Measurements from ENCODE around the gene ESPN.

Gene ESPN

GRCh38 chr1:6462412-6463119 lies 38.0 kb downstream of the ESPN start:
- Histone ChIP-seq H4K12ac (ENCODE audit: low read depth, low read length) (no peak overlapping the region), H3K18ac (ENCODE audit: low read length) (no peak overlapping the region), H3K79me1 (ENCODE audit: low read length) (no peaks in the 10 kb centered on the region), H3K27me3 (ENCODE audit: insufficient read depth, low read length) (no peaks in the 10 kb centered on the region), H3K4ac (ENCODE audit: low read depth, low read length) (no peak overlapping the region), H3K9me3 (ENCODE audit: insufficient read depth, low read depth, low read length) (no peaks in the 10 kb centered on the region), H3K4me3 (ENCODE audit: low read depth, low read length) (no peak overlapping the region), H3K14ac (ENCODE audit: low read length) (no peak overlapping the region), H3K27ac (ENCODE audit: low read depth, low read length) (no peak overlapping the region), H2BK5ac (ENCODE audit: low read depth, low read length, poor library complexity) (no peak overlapping the region), H2BK12ac (ENCODE audit: low read length) (no peak overlapping the region), H3K36me3 (ENCODE audit: control insufficient read depth in 1 of 2, insufficient read depth in 2 of 2, low read length in 2 of 2) (peaks cover 48 to 58% of the 10 kb centered on the region in 2 experiments), H2BK120ac (ENCODE audit: insufficient read depth, low read length, poor library complexity) (no peak overlapping the region), H4K8ac (ENCODE audit: low read depth, low read length) (no peak overlapping the region), H2AFZ (ENCODE audit: insufficient read depth, low read length, poor library complexity) (no peak overlapping the region), H3K23ac (ENCODE audit: low read length) (no peak overlapping the region), H3K79me2 (ENCODE audit: control insufficient read depth, insufficient read depth, low read length, poor library complexity) (no peaks in the 10 kb centered on the region), H3K4me1 (ENCODE audit: control insufficient read depth in 1 of 2, insufficient read depth in 2 of 2, low read length in 2 of 2) (no peaks in the 10 kb centered on the region), H2AK5ac (ENCODE audit: low read length) (no peak overlapping the region), H3K9ac (ENCODE audit: low read length) (no peak overlapping the region), H3K4me2 (ENCODE audit: low read length) (no peak overlapping the region), H4K91ac (ENCODE audit: low read depth, low read length) (no peak overlapping the region)
- WGBS (ENCODE audit: extremely low coverage, insufficient coverage, insufficient read length) = no CpG with 5 or more reads among the region's 13 CpGs
- DNase-seq = no peak

GRCh38 chr1:6463120-6463412 lies 38.5 kb downstream of the ESPN start:
- H3K4me2 ChIP-seq (ENCODE audit: low read length) = no peak overlapping the region
- H3K79me1 ChIP-seq (ENCODE audit: low read length) = no peaks in the 10 kb centered on the region
- H2BK12ac ChIP-seq (ENCODE audit: low read length) = no peak overlapping the region
- H3K4ac ChIP-seq (ENCODE audit: low read depth, low read length) = no peak overlapping the region
- H3K9me3 ChIP-seq (ENCODE audit: insufficient read depth, low read depth, low read length) = no peaks in the 10 kb centered on the region
- peaks cover 53 to 63% of the 10 kb centered on the region in 2 experiments for H3K36me3 ChIP-seq (ENCODE audit: control insufficient read depth in 1 of 2, insufficient read depth in 2 of 2, low read length in 2 of 2)
- H3K4me1 ChIP-seq (ENCODE audit: control insufficient read depth in 1 of 2, insufficient read depth in 2 of 2, low read length in 2 of 2) = no peaks in the 10 kb centered on the region
- no peak for DNase-seq
- H3K9ac ChIP-seq (ENCODE audit: low read length) = no peak overlapping the region
- no peak overlapping the region for H2BK120ac ChIP-seq (ENCODE audit: insufficient read depth, low read length, poor library complexity)
- no peak overlapping the region for H3K4me3 ChIP-seq (ENCODE audit: low read depth, low read length)
- H2AFZ ChIP-seq (ENCODE audit: insufficient read depth, low read length, poor library complexity) = no peak overlapping the region
- H3K18ac ChIP-seq (ENCODE audit: low read length) = no peak overlapping the region
- no peak overlapping the region for H4K91ac ChIP-seq (ENCODE audit: low read depth, low read length)
- H2AK5ac ChIP-seq (ENCODE audit: low read length) = no peak overlapping the region
- H3K27me3 ChIP-seq (ENCODE audit: insufficient read depth, low read length) = no peaks in the 10 kb centered on the region
- no peak overlapping the region for H2BK5ac ChIP-seq (ENCODE audit: low read depth, low read length, poor library complexity)
- H4K8ac ChIP-seq (ENCODE audit: low read depth, low read length) = no peak overlapping the region
- WGBS (ENCODE audit: extremely low coverage, insufficient coverage, insufficient read length) = no CpG with 5 or more reads among the region's 1 CpG
- no peak overlapping the region for H4K12ac ChIP-seq (ENCODE audit: low read depth, low read length)
- H3K27ac ChIP-seq (ENCODE audit: low read depth, low read length) = no peak overlapping the region
- no peak overlapping the region for H3K14ac ChIP-seq (ENCODE audit: low read length)
- H3K79me2 ChIP-seq (ENCODE audit: control insufficient read depth, insufficient read depth, low read length, poor library complexity) = no peaks in the 10 kb centered on the region
- no peak overlapping the region for H3K23ac ChIP-seq (ENCODE audit: low read length)

GRCh38 chr1:6464514-6464836 lies 39.9 kb downstream of the ESPN start:
- Histone ChIP-seq H3K36me3 (ENCODE audit: control insufficient read depth in 1 of 2, insufficient read depth in 2 of 2, low read length in 2 of 2) (peaks cover 67 to 77% of the 10 kb centered on the region in 2 experiments), H3K79me1 (ENCODE audit: low read length) (no peaks in the 10 kb centered on the region), H4K12ac (ENCODE audit: low read depth, low read length) (no peak overlapping the region), H3K14ac (ENCODE audit: low read length) (no peak overlapping the region), H3K4me2 (ENCODE audit: low read length) (no peak overlapping the region), H2BK12ac (ENCODE audit: low read length) (no peak overlapping the region), H3K4me3 (ENCODE audit: low read depth, low read length) (no peak overlapping the region), H3K18ac (ENCODE audit: low read length) (no peak overlapping the region), H4K8ac (ENCODE audit: low read depth, low read length) (no peak overlapping the region), H3K9ac (ENCODE audit: low read length) (no peak overlapping the region), H2AFZ (ENCODE audit: insufficient read depth, low read length, poor library complexity) (no peak overlapping the region), H3K4ac (ENCODE audit: low read depth, low read length) (no peak overlapping the region), H3K27ac (ENCODE audit: low read depth, low read length) (no peak overlapping the region), H2AK5ac (ENCODE audit: low read length) (no peak overlapping the region), H3K79me2 (ENCODE audit: control insufficient read depth, insufficient read depth, low read length, poor library complexity) (no peaks in the 10 kb centered on the region), H2BK120ac (ENCODE audit: insufficient read depth, low read length, poor library complexity) (no peak overlapping the region), H3K23ac (ENCODE audit: low read length) (no peak overlapping the region), H2BK5ac (ENCODE audit: low read depth, low read length, poor library complexity) (no peak overlapping the region), H3K9me3 (ENCODE audit: insufficient read depth, low read depth, low read length) (peaks cover 2% of the 10 kb centered on the region), H3K4me1 (ENCODE audit: control insufficient read depth in 1 of 2, insufficient read depth in 2 of 2, low read length in 2 of 2) (no peaks in the 10 kb centered on the region), H4K91ac (ENCODE audit: low read depth, low read length) (no peak overlapping the region), H3K27me3 (ENCODE audit: insufficient read depth, low read length) (no peaks in the 10 kb centered on the region)
- WGBS (ENCODE audit: extremely low coverage, insufficient coverage, insufficient read length) = no CpG with 5 or more reads among the region's 7 CpGs
- no peak for DNase-seq

- WGBS (ENCODE audit: extremely low coverage, insufficient coverage, insufficient read length) = no CpG with 5 or more reads among the region's 5 CpGs
- H3K4me3 ChIP-seq (ENCODE audit: low read depth, low read length) = no peak overlapping the region
- H3K4me2 ChIP-seq (ENCODE audit: low read length) = no peak overlapping the region
- peaks cover 71 to 81% of the 10 kb centered on the region in 2 experiments for H3K36me3 ChIP-seq (ENCODE audit: control insufficient read depth in 1 of 2, insufficient read depth in 2 of 2, low read length in 2 of 2)
- H3K9me3 ChIP-seq (ENCODE audit: insufficient read depth, low read depth, low read length) = peaks cover 2% of the 10 kb centered on the region
- H2BK120ac ChIP-seq (ENCODE audit: insufficient read depth, low read length, poor library complexity) = no peak overlapping the region
- H3K79me1 ChIP-seq (ENCODE audit: low read length) = no peaks in the 10 kb centered on the region
- DNase-seq = no peak
- H3K79me2 ChIP-seq (ENCODE audit: control insufficient read depth, insufficient read depth, low read length, poor library complexity) = no peaks in the 10 kb centered on the region
- no peak overlapping the region for H2AK5ac ChIP-seq (ENCODE audit: low read length)
- no peaks in the 10 kb centered on the region for H3K27me3 ChIP-seq (ENCODE audit: insufficient read depth, low read length)
- H4K12ac ChIP-seq (ENCODE audit: low read depth, low read length) = no peak overlapping the region
- no peak overlapping the region for H3K4ac ChIP-seq (ENCODE audit: low read depth, low read length)
- H3K14ac ChIP-seq (ENCODE audit: low read length) = no peak overlapping the region
- no peak overlapping the region for H2BK5ac ChIP-seq (ENCODE audit: low read depth, low read length, poor library complexity)
- H4K91ac ChIP-seq (ENCODE audit: low read depth, low read length) = no peak overlapping the region
- no peak overlapping the region for H3K9ac ChIP-seq (ENCODE audit: low read length)
- no peak overlapping the region for H3K23ac ChIP-seq (ENCODE audit: low read length)
- no peak overlapping the region for H2BK12ac ChIP-seq (ENCODE audit: low read length)
- H2AFZ ChIP-seq (ENCODE audit: insufficient read depth, low read length, poor library complexity) = no peak overlapping the region
- H3K4me1 ChIP-seq (ENCODE audit: control insufficient read depth in 1 of 2, insufficient read depth in 2 of 2, low read length in 2 of 2) = no peaks in the 10 kb centered on the region
- no peak overlapping the region for H4K8ac ChIP-seq (ENCODE audit: low read depth, low read length)
- H3K18ac ChIP-seq (ENCODE audit: low read length) = no peak overlapping the region
- H3K27ac ChIP-seq (ENCODE audit: low read depth, low read length) = no peak overlapping the region
Measured at GRCh38 chr1:6464915-6465314, 40.3 kb downstream of the ESPN start.
